ENCODE results near the gene ATOX1. TPM values are rescaled to one million over a fixed set of nuclear protein-coding genes. Genes with fewer than 3 reads are reported as not detected.

ATOX1 gene
- total RNA-seq, 1 experiment from 2014 or later, result 202 TPM

DNA sequence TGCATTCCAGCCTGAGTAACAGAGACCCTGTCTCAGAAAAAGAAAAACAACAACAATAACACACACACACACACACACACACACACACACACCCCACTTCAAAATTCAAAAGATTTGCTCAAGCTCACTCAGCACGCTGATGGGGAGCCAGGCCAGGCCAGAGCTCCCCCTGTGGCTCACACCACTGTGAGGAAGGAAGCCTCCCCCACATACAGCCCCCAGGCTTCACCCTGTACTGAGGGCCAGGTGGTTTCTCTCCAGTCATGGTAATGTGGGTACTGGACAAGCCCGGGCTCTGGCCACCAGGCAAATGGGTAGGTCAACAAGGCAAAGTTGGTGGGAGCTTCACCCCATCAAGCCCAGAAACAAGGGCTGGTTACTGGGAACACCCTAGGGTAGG is 19.0 kb downstream of the ATOX1 start:
- no peaks in the 10 kb centered on the region for H3K9me3 ChIP-seq (ENCODE audit: control insufficient read depth, insufficient read depth, low read depth, low read length)
- H3K4me3 ChIP-seq (ENCODE audit: low read depth in 2 of 2, low read length in 2 of 2), result no peak overlapping the region
- peaks cover 45% of the 10 kb centered on the region for H3K4me1 ChIP-seq (ENCODE audit: control insufficient read depth, insufficient read depth, low read length)
- intact Hi-C loops (cut with micrococcal nuclease; ENCODE audit: unreplicated experiment), result no loop called here
- H3K27me3 ChIP-seq (ENCODE audit: control insufficient read depth, insufficient read depth, low read length), result no peaks in the 10 kb centered on the region
- H3K27ac ChIP-seq (ENCODE audit: low read length), result peak overlapping the region; percentile 90
- TF ChIP-seq, protein P1, sequence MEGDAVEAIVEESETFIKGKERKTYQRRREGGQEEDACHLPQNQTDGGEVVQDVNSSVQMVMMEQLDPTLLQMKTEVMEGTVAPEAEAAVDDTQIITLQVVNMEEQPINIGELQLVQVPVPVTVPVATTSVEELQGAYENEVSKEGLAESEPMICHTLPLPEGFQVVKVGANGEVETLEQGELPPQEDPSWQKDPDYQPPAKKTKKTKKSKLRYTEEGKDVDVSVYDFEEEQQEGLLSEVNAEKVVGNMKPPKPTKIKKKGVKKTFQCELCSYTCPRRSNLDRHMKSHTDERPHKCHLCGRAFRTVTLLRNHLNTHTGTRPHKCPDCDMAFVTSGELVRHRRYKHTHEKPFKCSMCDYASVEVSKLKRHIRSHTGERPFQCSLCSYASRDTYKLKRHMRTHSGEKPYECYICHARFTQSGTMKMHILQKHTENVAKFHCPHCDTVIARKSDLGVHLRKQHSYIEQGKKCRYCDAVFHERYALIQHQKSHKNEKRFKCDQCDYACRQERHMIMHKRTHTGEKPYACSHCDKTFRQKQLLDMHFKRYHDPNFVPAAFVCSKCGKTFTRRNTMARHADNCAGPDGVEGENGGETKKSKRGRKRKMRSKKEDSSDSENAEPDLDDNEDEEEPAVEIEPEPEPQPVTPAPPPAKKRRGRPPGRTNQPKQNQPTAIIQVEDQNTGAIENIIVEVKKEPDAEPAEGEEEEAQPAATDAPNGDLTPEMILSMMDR (IDR thresholded peaks at IDR 0.05), result no peak
- no peak for TF ChIP-seq POLR2AphosphoS5 (IDR thresholded peaks at IDR 0.05; ENCODE audit: low read depth, low read length)
- TF ChIP-seq SIN3A (IDR thresholded peaks at IDR 0.05; ENCODE audit: borderline replicate concordance, insufficient read depth, low read depth, low read length), result no peak
- no peak for TF ChIP-seq TCF7L2 (IDR thresholded peaks at IDR 0.05; ENCODE audit: low read depth, low read length)
- TF ChIP-seq, protein P2, sequence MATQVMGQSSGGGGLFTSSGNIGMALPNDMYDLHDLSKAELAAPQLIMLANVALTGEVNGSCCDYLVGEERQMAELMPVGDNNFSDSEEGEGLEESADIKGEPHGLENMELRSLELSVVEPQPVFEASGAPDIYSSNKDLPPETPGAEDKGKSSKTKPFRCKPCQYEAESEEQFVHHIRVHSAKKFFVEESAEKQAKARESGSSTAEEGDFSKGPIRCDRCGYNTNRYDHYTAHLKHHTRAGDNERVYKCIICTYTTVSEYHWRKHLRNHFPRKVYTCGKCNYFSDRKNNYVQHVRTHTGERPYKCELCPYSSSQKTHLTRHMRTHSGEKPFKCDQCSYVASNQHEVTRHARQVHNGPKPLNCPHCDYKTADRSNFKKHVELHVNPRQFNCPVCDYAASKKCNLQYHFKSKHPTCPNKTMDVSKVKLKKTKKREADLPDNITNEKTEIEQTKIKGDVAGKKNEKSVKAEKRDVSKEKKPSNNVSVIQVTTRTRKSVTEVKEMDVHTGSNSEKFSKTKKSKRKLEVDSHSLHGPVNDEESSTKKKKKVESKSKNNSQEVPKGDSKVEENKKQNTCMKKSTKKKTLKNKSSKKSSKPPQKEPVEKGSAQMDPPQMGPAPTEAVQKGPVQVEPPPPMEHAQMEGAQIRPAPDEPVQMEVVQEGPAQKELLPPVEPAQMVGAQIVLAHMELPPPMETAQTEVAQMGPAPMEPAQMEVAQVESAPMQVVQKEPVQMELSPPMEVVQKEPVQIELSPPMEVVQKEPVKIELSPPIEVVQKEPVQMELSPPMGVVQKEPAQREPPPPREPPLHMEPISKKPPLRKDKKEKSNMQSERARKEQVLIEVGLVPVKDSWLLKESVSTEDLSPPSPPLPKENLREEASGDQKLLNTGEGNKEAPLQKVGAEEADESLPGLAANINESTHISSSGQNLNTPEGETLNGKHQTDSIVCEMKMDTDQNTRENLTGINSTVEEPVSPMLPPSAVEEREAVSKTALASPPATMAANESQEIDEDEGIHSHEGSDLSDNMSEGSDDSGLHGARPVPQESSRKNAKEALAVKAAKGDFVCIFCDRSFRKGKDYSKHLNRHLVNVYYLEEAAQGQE (IDR thresholded peaks at IDR 0.05; ENCODE audit: insufficient read depth in 1 of 2, low read depth in 2 of 2, low read length in 1 of 2), result no peak
- ChIA-PET CTCF (interaction anchor here (1.4 to 3.9 kb wide), 3 partner anchors 81 to 87 kb away, joined by 6 to 39 read pairs (median 25); no protein-coding TSS in a partner anchor), POLR2A (interaction anchor here (0.7 kb wide), 1 partner anchor 268 kb away, joined by 5 read pairs; no protein-coding TSS in a partner anchor)
- ATAC-seq (no peak), DNase-seq (ENCODE audit: low read depth, low spot score) (no peak)
- BruUV-seq (replicated peaks), result no TSS peak
- in situ Hi-C loops (cut with HindIII; ENCODE audit: low pct_unique_long_range_greater_than_20kb, low sequenced_read_pairs), result no loop called here
- H3K36me3 ChIP-seq (ENCODE audit: control insufficient read depth, insufficient read depth, low read length), result peaks cover 2% of the 10 kb centered on the region; the same call in 1 of the 2 replicates

DNA sequence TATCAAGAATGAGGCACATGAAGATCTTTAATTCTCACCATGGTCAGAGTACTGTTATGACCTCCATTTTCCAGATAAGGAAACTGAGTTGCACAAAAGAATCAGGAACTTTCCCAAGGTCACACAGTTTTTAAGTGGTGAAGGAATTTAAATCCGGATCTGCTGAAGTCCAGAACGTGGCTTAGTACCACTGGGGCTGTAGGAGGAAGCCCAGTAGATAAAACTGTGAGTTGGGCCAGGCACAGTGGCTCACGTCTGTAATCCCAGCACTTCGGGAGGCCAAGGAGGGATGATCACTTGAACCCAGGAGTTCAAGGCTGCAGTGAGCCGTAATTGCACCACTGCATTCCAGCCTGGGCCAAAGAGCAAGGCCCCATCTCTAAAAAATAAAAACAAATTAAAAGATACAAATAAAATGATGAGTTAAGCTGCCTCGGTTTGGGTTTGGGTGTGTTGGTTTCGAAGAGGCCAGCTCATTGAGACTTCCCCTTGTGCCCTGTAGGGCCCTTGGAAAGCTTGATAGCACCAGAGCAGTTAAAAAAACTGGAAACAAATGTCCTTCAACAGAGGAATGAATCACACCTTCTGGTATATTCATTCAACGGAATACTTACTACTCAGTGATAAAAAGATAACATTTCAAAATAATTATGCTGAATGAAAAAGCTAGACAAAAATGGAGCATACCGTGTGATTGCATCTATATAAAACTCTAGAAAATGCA is 20.1 kb downstream of the ATOX1 start:
- CTCF ChIA-PET, result interaction anchor here (0.6 to 3.9 kb wide), 2 partner anchors 56 to 80 kb away, joined by 3 to 39 read pairs; no protein-coding TSS in a partner anchor

More for the DNA sequence above, 20.1 kb downstream of the ATOX1 start:
- H3K4me3 ChIP-seq (ENCODE audit: low read depth in 2 of 2, low read length in 2 of 2), result no peak overlapping the region
- no peak for ATAC-seq
- H3K27ac ChIP-seq (ENCODE audit: low read length), result peak overlapping the region; percentile 90
- no peaks in the 10 kb centered on the region for H3K27me3 ChIP-seq (ENCODE audit: control insufficient read depth, insufficient read depth, low read length)
- in situ Hi-C loops (cut with HindIII; ENCODE audit: low pct_unique_long_range_greater_than_20kb, low sequenced_read_pairs) (no loop called here), intact Hi-C loops (cut with micrococcal nuclease; ENCODE audit: unreplicated experiment) (no loop called here)
- POLR2A ChIA-PET, result interaction anchor here (0.7 kb wide), 3 partner anchors 53 to 267 kb away, joined by 3 to 5 read pairs (median 4); no protein-coding TSS in a partner anchor
- H3K9me3 ChIP-seq (ENCODE audit: control insufficient read depth, insufficient read depth, low read depth, low read length), result no peaks in the 10 kb centered on the region
- no peak for DNase-seq (ENCODE audit: low read depth, low spot score)
- no TSS peak for BruUV-seq (replicated peaks)
- TF ChIP-seq, protein P1 (IDR thresholded peaks at IDR 0.05), result no peak
- TF ChIP-seq TCF7L2 (IDR thresholded peaks at IDR 0.05; ENCODE audit: low read depth, low read length) (no peak), SIN3A (IDR thresholded peaks at IDR 0.05; ENCODE audit: borderline replicate concordance, insufficient read depth, low read depth, low read length) (no peak), POLR2AphosphoS5 (IDR thresholded peaks at IDR 0.05; ENCODE audit: low read depth, low read length) (no peak)
- TF ChIP-seq, protein P2 (IDR thresholded peaks at IDR 0.05; ENCODE audit: insufficient read depth in 1 of 2, low read depth in 2 of 2, low read length in 1 of 2), result no peak
- H3K4me1 ChIP-seq (ENCODE audit: control insufficient read depth, insufficient read depth, low read length), result peaks cover 41% of the 10 kb centered on the region
- H3K36me3 ChIP-seq (ENCODE audit: control insufficient read depth, insufficient read depth, low read length), result no peaks in the 10 kb centered on the region
